ENCODE measurements around the gene ME1. TPM values are rescaled to one million over a fixed set of nuclear protein-coding genes. Genes with fewer than 3 reads are reported as not detected.
"Not testable (repeated sequence)": the region's sequence is repeated elsewhere in the genome, so short reads cannot be mapped to it uniquely, and the experiment has no call there.

Gene ME1
- total RNA-seq, 2 donors from 2014 or later, result 7.5 to 15.4 TPM

DNA sequence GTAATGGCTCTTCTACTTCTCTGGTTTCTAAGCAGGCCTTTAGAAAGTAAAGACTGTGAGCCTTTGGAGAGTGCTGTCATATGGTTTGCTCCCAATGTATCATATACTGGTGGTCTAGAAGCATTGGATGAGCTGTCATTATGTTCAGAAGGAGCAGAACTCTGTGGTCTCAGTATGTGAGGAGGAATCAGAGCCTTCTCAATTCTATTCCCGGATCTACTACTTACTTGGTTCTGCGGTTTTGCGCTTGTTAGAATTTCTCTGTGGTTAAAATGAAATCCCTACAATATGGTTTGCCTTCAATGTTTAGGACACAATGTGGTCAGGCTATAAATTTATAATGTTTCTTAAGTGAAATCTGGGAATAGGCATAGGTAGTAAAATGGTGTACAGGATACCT lies 173.1 kb downstream of the ME1 start:
- Histone ChIP-seq H3K27me3 (ENCODE audit: control insufficient read depth, insufficient read depth, low read length, poor library complexity, severe bottlenecking) (no peaks in the 10 kb centered on the region), H3K9ac (ENCODE audit: extremely low read depth, low read length, poor library complexity, severe bottlenecking) (no peak overlapping the region), H3K9me3 (ENCODE audit: control insufficient read depth, low read length) (no peaks in the 10 kb centered on the region), H3K4me1 (ENCODE audit: control insufficient read depth, insufficient read depth, low read length) (peaks cover 4% of the 10 kb centered on the region), H3K36me3 (ENCODE audit: control insufficient read depth, insufficient read depth, low read length) (no peaks in the 10 kb centered on the region), H3K4me3 (ENCODE audit: low read length) (no peak overlapping the region), H3K27ac (ENCODE audit: low read depth, low read length) (no peak overlapping the region)
- Mint-ChIP-seq H3K4me3 (no peak overlapping the region), H3K27me3 (ENCODE audit: insufficient read depth) (no peaks in the 10 kb centered on the region), H3K4me1 (peaks cover 13% of the 10 kb centered on the region), H3K9me3 (peaks cover 3% of the 10 kb centered on the region), H3K36me3 (ENCODE audit: low read depth) (no peaks in the 10 kb centered on the region), H3K27ac (no peak overlapping the region)
- 91% methylated on average over 3 of the region's 3 CpGs; no CpG with 5 or more reads in 1 of the 2 experiments for WGBS, 2 experiments (ENCODE audit: insufficient coverage in 1 of 2, insufficient read length in 1 of 2)
- TF ChIP-seq, protein P1, sequence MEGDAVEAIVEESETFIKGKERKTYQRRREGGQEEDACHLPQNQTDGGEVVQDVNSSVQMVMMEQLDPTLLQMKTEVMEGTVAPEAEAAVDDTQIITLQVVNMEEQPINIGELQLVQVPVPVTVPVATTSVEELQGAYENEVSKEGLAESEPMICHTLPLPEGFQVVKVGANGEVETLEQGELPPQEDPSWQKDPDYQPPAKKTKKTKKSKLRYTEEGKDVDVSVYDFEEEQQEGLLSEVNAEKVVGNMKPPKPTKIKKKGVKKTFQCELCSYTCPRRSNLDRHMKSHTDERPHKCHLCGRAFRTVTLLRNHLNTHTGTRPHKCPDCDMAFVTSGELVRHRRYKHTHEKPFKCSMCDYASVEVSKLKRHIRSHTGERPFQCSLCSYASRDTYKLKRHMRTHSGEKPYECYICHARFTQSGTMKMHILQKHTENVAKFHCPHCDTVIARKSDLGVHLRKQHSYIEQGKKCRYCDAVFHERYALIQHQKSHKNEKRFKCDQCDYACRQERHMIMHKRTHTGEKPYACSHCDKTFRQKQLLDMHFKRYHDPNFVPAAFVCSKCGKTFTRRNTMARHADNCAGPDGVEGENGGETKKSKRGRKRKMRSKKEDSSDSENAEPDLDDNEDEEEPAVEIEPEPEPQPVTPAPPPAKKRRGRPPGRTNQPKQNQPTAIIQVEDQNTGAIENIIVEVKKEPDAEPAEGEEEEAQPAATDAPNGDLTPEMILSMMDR (conservative IDR thresholded peaks at IDR 0.05), result no peak
- DNase-seq, result no peak

DNA sequence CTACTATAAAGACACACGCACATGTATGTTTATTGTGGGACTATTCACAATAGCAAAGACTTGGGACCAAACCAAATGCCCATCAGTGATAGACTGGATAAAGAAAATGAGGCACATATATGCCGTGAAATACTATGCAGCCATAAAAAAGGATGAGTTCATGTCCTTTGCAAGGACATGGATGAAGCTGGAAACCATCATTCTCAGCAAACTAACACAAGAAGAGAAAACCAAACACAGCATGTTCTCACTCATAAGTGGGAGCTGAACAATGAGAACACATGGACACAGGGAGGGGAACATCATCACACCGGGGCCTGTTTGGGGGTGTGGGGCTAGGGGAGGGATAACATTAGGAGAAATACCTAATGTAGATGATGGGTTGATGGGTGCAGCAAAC lies 174.1 kb downstream of the ME1 start:
- not testable (repeated sequence) for H3K27ac Mint-ChIP-seq, H3K9me3 Mint-ChIP-seq
- 92 to 98% methylated on average over 2 to 3 of the region's 3 CpGs for WGBS, 2 experiments (ENCODE audit: insufficient coverage in 1 of 2, insufficient read length in 1 of 2)

DNA sequence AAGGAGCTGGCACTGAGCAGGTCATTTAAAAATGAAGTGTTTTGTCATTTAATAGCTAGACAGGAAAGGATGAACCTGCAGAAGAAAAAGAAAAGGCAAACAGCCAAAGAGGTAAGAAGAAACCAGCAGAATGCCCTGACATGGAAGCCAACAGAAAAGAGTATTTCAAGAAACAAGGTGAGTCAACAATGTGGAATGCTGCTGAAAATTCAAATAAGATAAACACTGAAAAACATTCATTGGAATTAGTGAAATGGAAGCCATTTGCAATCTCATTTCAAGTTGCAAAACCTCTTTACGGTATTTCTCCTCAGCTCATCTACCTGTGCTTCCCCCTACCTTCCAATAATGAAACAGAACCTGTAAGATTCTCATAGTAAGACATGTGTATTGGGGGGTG lies 178.1 kb downstream of the ME1 start:
- Mint-ChIP-seq H3K9me3 (peaks cover 3% of the 10 kb centered on the region), H3K4me3 (no peak overlapping the region), H3K36me3 (ENCODE audit: low read depth) (peaks cover 11% of the 10 kb centered on the region), H3K27ac (peak overlapping the region; percentile 46), H3K27me3 (ENCODE audit: insufficient read depth) (no peaks in the 10 kb centered on the region), H3K4me1 (peaks cover 10% of the 10 kb centered on the region)
- Histone ChIP-seq H3K4me3 (ENCODE audit: low read length) (no peak overlapping the region), H3K9me3 (ENCODE audit: control insufficient read depth, low read length) (no peaks in the 10 kb centered on the region), H3K27ac (ENCODE audit: low read depth, low read length) (no peak overlapping the region), H3K27me3 (ENCODE audit: control insufficient read depth, insufficient read depth, low read length, poor library complexity, severe bottlenecking) (no peaks in the 10 kb centered on the region), H3K36me3 (ENCODE audit: control insufficient read depth, insufficient read depth, low read length) (no peaks in the 10 kb centered on the region), H3K4me1 (ENCODE audit: control insufficient read depth, insufficient read depth, low read length) (no peaks in the 10 kb centered on the region), H3K9ac (ENCODE audit: extremely low read depth, low read length, poor library complexity, severe bottlenecking) (no peak overlapping the region)
- 86% methylated on average over 1 of the region's 1 CpG; no CpG with 5 or more reads in 1 of the 2 experiments for WGBS, 2 experiments (ENCODE audit: insufficient coverage in 1 of 2, insufficient read length in 1 of 2)
- no peak for DNase-seq
- TF ChIP-seq, protein P1 (conservative IDR thresholded peaks at IDR 0.05), result no peak

More for the DNA sequence above, 174.1 kb downstream of the ME1 start:
- H3K4me1 Mint-ChIP-seq, result peaks cover 18% of the 10 kb centered on the region
- H3K27me3 Mint-ChIP-seq (ENCODE audit: insufficient read depth); H3K9ac ChIP-seq (ENCODE audit: extremely low read depth, low read length, poor library complexity, severe bottlenecking); H3K4me3 ChIP-seq (ENCODE audit: low read length); H3K36me3 Mint-ChIP-seq (ENCODE audit: low read depth); DNase-seq; H3K4me1 ChIP-seq (ENCODE audit: control insufficient read depth, insufficient read depth, low read length); H3K36me3 ChIP-seq (ENCODE audit: control insufficient read depth, insufficient read depth, low read length); H3K27ac ChIP-seq (ENCODE audit: low read depth, low read length); H3K4me3 Mint-ChIP-seq; H3K9me3 ChIP-seq (ENCODE audit: control insufficient read depth, low read length); H3K27me3 ChIP-seq (ENCODE audit: control insufficient read depth, insufficient read depth, low read length, poor library complexity, severe bottlenecking): not testable (repeated sequence)

DNA sequence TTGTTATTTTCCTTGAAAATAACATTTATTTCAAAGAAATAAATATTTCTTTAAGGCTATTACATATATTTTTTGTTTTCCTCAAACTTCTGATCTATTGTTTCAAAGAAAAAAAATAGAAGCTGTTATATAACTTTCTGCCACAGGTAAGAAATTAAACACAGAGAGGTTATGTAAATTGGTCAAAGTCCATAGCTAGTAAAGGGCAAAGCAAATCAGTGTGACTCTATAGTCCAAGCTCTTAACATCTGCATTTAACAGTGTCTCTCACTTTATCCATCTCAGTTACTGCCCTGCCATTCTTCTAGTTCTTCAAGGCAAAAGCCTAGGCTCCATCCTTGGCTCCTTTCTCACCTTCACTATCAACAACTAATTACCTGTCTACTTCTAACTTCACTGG lies 180.6 kb downstream of the ME1 start:
- Mint-ChIP-seq H3K4me3 (no peak overlapping the region), H3K9me3 (no peaks in the 10 kb centered on the region), H3K4me1 (peaks cover 10% of the 10 kb centered on the region), H3K27ac (no peak overlapping the region), H3K36me3 (ENCODE audit: low read depth) (peaks cover 11% of the 10 kb centered on the region), H3K27me3 (ENCODE audit: insufficient read depth) (no peaks in the 10 kb centered on the region)
- DNase-seq, result no peak
- Histone ChIP-seq H3K27ac (ENCODE audit: low read depth, low read length) (no peak overlapping the region), H3K9ac (ENCODE audit: extremely low read depth, low read length, poor library complexity, severe bottlenecking) (no peak overlapping the region), H3K36me3 (ENCODE audit: control insufficient read depth, insufficient read depth, low read length) (no peaks in the 10 kb centered on the region), H3K4me3 (ENCODE audit: low read length) (no peak overlapping the region), H3K27me3 (ENCODE audit: control insufficient read depth, insufficient read depth, low read length, poor library complexity, severe bottlenecking) (no peaks in the 10 kb centered on the region), H3K9me3 (ENCODE audit: control insufficient read depth, low read length) (no peaks in the 10 kb centered on the region), H3K4me1 (ENCODE audit: control insufficient read depth, insufficient read depth, low read length) (no peaks in the 10 kb centered on the region)
- TF ChIP-seq, protein P1 (conservative IDR thresholded peaks at IDR 0.05), result no peak
